ENCODE results near the gene ZNF891. TPM values are rescaled to one million over a fixed set of nuclear protein-coding genes. Genes with fewer than 3 reads are reported as not detected.
A peak's percentile ranks its signal among the peaks of the same experiment; 100 is the strongest.

ZNF891 gene
- total and polyA plus RNA-seq, 2 of the 13 experiments (the other 11 are each of a cell fraction or from before 2014, with no cell fraction given): 1.3 to 2.1 TPM

- TF ChIP-seq GFI1 (CRISPR knock-in tag; IDR thresholded peaks at IDR 0.05; ENCODE audit: borderline replicate concordance): 0 out of 2 replicates have a peak, but pooled peaks have one; percentile 2
- TF ChIP-seq SIN3A (IDR thresholded peaks at IDR 0.05; ENCODE audit: borderline replicate concordance, low read depth, low read length): 0 out of 2 replicates have a peak, but pooled peaks have one; percentile 24
- 0 out of 2 replicates have a peak, but pooled peaks have one; percentile 52 for TF ChIP-seq ZNF501 (CRISPR knock-in tag; IDR thresholded peaks at IDR 0.05)
- TF ChIP-seq ATAD3A (CRISPR knock-in tag; IDR thresholded peaks at IDR 0.05): no peak
- TF ChIP-seq ZNF598 (CRISPR knock-in tag; IDR thresholded peaks at IDR 0.05; ENCODE audit: borderline replicate concordance): peak; percentile 6; the same call in 1 of the 2 replicates
- no peak for TF ChIP-seq AFF4 (CRISPR knock-in tag; IDR thresholded peaks at IDR 0.05)
- no peak for TF ChIP-seq HNF4A (CRISPR knock-in tag; IDR thresholded peaks at IDR 0.05)
- TF ChIP-seq ASH2L (IDR thresholded peaks at IDR 0.05; ENCODE audit: insufficient read length, low read depth, low read length): peak; percentile 29
- TF ChIP-seq SATB2 (CRISPR knock-in tag; IDR thresholded peaks at IDR 0.05): 0 out of 2 replicates have a peak, but pooled peaks have one; percentile 8
- TF ChIP-seq ZFP82 (CRISPR knock-in tag; IDR thresholded peaks at IDR 0.05; ENCODE audit: borderline replicate concordance): 0 out of 2 replicates have a peak, but pooled peaks have one; percentile 7
- no peak for TF ChIP-seq HNF1B (CRISPR knock-in tag; IDR thresholded peaks at IDR 0.05)
- TF ChIP-seq ZNF546 (CRISPR knock-in tag; conservative IDR thresholded peaks at IDR 0.05): 0 out of 2 replicates have a peak, but pooled peaks have one; percentile 9
- 0 out of 2 replicates have a peak, but pooled peaks have one; percentile 10 for TF ChIP-seq CSRNP1 (CRISPR knock-in tag; IDR thresholded peaks at IDR 0.05)
- TF ChIP-seq HBP1 (CRISPR knock-in tag; IDR thresholded peaks at IDR 0.05; ENCODE audit: low read depth): peak; percentile 1; the same call in 1 of the 2 replicates
- TF ChIP-seq THAP8 (CRISPR knock-in tag; IDR thresholded peaks at IDR 0.05; ENCODE audit: borderline replicate concordance): 0 out of 2 replicates have a peak, but pooled peaks have one; percentile 23
- no peak for TF ChIP-seq GRHL1 (CRISPR knock-in tag; conservative IDR thresholded peaks at IDR 0.05)
Measured at GRCh38 chr12:133130808-133131128, 694 bp upstream of the ZNF891 start (continued).

Data from HepG2 (cell line).